PFSK-1 (cell line): Measurements from ENCODE around the gene TSPO.

Experiments used
- FOXP2 ChIP-seq: optimal IDR thresholded peaks from 2 replicates; pipeline ENCODE3; 2011; ENCODE audit warnings: borderline replicate concordance, control low read depth, inconsistent platforms; ENCODE audit not compliant: insufficient read depth; ENCODE audit errors: extremely low read length, extremely low read depth
- POLR2AphosphoS5 ChIP-seq: IDR thresholded peaks from 2 replicates; pipeline ENCODE4 v1.6.1; 2012; ENCODE audit warnings: low read depth, mild to moderate bottlenecking, control low read depth, low read length, moderate library complexity
- SIN3A ChIP-seq: IDR thresholded peaks from 2 replicates; pipeline ENCODE4 v1.6.1; 2012; ENCODE audit warnings: mild to moderate bottlenecking, low read length, moderate library complexity, borderline replicate concordance; ENCODE audit not compliant: insufficient read depth
- TAF1 ChIP-seq: IDR thresholded peaks from 2 replicates; pipeline ENCODE4 v1.6.1; 2012; ENCODE audit warnings: low read length, control low read depth, borderline replicate concordance; ENCODE audit not compliant: insufficient read depth
- TF ChIP-seq, protein P1 (sequence below), 2 experiments: IDR thresholded peaks; 2 replicates each; pipeline versions ENCODE4 v1.6.1 to v1.8.0; 2011 to 2012; ENCODE audit warnings: low read depth in 2 of 2, low read length in 2 of 2, control low read depth in 1 of 2, inconsistent platforms in 1 of 2, mild to moderate bottlenecking in 1 of 2, moderate library complexity in 1 of 2; ENCODE audit not compliant: insufficient read depth in 1 of 2

TSPO gene

GRCh38 chr22:43173976-43174720 lies 22.8 kb downstream of the TSPO start:
- TF ChIP-seq TAF1 (no peak), FOXP2 (no peak), SIN3A (no peak), POLR2AphosphoS5 (no peak)
- TF ChIP-seq, protein P1, sequence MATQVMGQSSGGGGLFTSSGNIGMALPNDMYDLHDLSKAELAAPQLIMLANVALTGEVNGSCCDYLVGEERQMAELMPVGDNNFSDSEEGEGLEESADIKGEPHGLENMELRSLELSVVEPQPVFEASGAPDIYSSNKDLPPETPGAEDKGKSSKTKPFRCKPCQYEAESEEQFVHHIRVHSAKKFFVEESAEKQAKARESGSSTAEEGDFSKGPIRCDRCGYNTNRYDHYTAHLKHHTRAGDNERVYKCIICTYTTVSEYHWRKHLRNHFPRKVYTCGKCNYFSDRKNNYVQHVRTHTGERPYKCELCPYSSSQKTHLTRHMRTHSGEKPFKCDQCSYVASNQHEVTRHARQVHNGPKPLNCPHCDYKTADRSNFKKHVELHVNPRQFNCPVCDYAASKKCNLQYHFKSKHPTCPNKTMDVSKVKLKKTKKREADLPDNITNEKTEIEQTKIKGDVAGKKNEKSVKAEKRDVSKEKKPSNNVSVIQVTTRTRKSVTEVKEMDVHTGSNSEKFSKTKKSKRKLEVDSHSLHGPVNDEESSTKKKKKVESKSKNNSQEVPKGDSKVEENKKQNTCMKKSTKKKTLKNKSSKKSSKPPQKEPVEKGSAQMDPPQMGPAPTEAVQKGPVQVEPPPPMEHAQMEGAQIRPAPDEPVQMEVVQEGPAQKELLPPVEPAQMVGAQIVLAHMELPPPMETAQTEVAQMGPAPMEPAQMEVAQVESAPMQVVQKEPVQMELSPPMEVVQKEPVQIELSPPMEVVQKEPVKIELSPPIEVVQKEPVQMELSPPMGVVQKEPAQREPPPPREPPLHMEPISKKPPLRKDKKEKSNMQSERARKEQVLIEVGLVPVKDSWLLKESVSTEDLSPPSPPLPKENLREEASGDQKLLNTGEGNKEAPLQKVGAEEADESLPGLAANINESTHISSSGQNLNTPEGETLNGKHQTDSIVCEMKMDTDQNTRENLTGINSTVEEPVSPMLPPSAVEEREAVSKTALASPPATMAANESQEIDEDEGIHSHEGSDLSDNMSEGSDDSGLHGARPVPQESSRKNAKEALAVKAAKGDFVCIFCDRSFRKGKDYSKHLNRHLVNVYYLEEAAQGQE (IDR thresholded peaks at IDR 0.05; ENCODE audit: insufficient read depth in 1 of 2, low read depth in 2 of 2, low read length in 2 of 2), result no peak

DNA sequence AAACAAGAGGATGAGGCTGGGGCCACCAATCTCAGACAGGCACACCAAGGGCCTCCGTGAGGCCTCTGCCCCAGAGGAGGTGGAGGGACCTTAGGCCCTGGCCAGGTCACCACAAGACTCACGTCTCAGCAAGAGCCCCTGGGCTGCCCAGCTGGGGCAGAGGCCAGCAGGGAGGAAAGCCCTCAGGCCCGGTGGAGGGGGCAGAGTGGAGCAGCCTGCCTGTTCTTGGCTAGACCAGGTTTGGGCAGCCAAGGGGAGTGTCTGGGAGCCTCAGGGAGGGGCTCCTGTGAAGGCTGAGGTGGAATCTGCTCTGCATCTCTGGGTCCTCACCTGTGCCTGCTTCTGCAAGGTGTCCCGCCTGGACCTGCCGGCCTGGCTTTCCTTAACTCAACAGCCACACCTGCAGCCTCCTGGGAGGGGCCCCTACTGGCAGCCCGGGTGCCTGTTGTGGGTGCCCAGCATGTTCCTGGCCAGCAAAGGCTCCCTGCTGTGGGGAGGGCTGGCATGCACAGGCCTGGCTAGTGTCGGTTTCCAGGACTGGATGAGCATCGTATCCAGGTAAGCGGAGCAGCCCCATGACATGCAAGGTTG lies 23.7 kb downstream of the TSPO start:
- TF ChIP-seq SIN3A, result no peak
- no peak for TF ChIP-seq TAF1
- no peak for TF ChIP-seq FOXP2

GRCh38 chr22:43176090-43176489 lies 24.7 kb downstream of the TSPO start:
- TF ChIP-seq TAF1 (no peak), FOXP2 (no peak), SIN3A (no peak), POLR2AphosphoS5 (no peak)
- TF ChIP-seq, protein P1 (IDR thresholded peaks at IDR 0.05; ENCODE audit: insufficient read depth in 1 of 2, low read depth in 2 of 2, low read length in 2 of 2), result no peak

DNA sequence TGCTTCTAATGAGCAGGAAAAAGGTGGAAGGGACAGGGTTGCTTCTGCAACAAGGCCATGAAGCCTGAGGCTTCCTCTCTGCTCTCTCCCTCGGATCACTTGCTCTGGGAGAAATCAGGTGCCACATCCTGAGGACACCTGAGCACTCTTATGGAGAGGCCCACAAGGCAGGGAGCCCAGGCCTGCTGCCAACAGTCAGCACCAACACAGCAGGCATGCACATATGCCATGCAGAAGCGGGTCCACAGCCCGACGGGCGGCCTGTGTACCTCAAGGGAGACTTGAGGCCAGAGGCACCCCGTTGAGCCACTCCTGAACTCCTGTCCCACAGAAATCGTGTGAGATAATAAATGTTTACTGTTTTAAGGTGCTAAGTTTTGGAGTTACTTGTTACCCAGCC lies 26.1 kb downstream of the TSPO start:
- no peak for TF ChIP-seq POLR2AphosphoS5
- no peak for TF ChIP-seq FOXP2
- TF ChIP-seq SIN3A, result no peak
- TF ChIP-seq, protein P1 (IDR thresholded peaks at IDR 0.05; ENCODE audit: insufficient read depth in 1 of 2, low read depth in 2 of 2, low read length in 2 of 2), result no peak
- TF ChIP-seq TAF1, result no peak

GRCh38 chr22:43179146-43179910 lies 28.0 kb downstream of the TSPO start:
- TF ChIP-seq TAF1 (no peak), POLR2AphosphoS5 (no peak), FOXP2 (no peak), SIN3A (no peak)
- TF ChIP-seq, protein P1 (IDR thresholded peaks at IDR 0.05; ENCODE audit: insufficient read depth in 1 of 2, low read depth in 2 of 2, low read length in 2 of 2), result no peak
